GM23338 (cell line): ENCODE data around the gene AFF3.

Experiments used
- CREB1 ChIP-seq: fragments of 250-450 bp; sonication (Bioruptor Pico); IDR thresholded peaks from 2 replicates; pipeline ENCODE4 v1.5.0; 2020; ENCODE audit warnings: low read depth, mild to moderate bottlenecking, moderate library complexity
- EZH2phosphoT487 ChIP-seq: fragments of 200-600 bp; sonication (generic); IDR thresholded peaks from one replicate; pipeline ENCODE4 v1.8.1; 2018; ENCODE audit warnings: antibody characterized with exemption; ENCODE audit not compliant: unreplicated experiment
- TF ChIP-seq, protein P1 (sequence below): IDR thresholded peaks from one replicate; pipeline ENCODE4 v1.6.1; 2018; ENCODE audit warnings: antibody characterized with exemption; ENCODE audit not compliant: unreplicated experiment
- TF ChIP-seq, protein P2 (sequence below), 2 experiments: fragments of 200-600 bp in 1 of 2; sonication (generic) in 1 of 2; conservative IDR thresholded peaks; 2 replicates each; pipeline versions ENCODE4 v1.5.1 to v1.6.1; 2016 to 2017; ENCODE audit warnings: antibody characterized with exemption in 2 of 2, low read depth in 2 of 2, mild to moderate bottlenecking in 2 of 2, moderate library complexity in 1 of 2

DNA sequence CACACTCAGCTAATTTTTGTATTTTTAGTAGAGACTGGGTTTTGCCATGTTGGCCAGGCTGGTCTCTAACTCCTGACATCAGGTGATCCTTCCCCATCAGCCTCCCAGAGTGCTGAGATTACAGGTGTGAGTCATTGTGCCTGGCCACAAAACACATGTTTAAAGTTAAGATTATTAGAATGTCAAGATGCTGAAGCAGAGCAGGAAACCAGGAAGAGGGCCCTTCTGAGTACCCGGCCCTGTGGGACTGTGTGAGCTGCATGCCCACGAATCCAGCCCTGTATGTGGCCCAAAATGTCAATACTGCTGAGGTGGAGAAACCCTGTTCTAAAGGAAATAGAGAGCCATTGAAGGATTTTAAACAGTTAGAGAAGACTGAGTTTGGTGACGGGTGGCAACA is 621.6 kb downstream of the AFF3 start:
- TF ChIP-seq, protein P1, sequence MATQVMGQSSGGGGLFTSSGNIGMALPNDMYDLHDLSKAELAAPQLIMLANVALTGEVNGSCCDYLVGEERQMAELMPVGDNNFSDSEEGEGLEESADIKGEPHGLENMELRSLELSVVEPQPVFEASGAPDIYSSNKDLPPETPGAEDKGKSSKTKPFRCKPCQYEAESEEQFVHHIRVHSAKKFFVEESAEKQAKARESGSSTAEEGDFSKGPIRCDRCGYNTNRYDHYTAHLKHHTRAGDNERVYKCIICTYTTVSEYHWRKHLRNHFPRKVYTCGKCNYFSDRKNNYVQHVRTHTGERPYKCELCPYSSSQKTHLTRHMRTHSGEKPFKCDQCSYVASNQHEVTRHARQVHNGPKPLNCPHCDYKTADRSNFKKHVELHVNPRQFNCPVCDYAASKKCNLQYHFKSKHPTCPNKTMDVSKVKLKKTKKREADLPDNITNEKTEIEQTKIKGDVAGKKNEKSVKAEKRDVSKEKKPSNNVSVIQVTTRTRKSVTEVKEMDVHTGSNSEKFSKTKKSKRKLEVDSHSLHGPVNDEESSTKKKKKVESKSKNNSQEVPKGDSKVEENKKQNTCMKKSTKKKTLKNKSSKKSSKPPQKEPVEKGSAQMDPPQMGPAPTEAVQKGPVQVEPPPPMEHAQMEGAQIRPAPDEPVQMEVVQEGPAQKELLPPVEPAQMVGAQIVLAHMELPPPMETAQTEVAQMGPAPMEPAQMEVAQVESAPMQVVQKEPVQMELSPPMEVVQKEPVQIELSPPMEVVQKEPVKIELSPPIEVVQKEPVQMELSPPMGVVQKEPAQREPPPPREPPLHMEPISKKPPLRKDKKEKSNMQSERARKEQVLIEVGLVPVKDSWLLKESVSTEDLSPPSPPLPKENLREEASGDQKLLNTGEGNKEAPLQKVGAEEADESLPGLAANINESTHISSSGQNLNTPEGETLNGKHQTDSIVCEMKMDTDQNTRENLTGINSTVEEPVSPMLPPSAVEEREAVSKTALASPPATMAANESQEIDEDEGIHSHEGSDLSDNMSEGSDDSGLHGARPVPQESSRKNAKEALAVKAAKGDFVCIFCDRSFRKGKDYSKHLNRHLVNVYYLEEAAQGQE, result no peak
- TF ChIP-seq, protein P2, sequence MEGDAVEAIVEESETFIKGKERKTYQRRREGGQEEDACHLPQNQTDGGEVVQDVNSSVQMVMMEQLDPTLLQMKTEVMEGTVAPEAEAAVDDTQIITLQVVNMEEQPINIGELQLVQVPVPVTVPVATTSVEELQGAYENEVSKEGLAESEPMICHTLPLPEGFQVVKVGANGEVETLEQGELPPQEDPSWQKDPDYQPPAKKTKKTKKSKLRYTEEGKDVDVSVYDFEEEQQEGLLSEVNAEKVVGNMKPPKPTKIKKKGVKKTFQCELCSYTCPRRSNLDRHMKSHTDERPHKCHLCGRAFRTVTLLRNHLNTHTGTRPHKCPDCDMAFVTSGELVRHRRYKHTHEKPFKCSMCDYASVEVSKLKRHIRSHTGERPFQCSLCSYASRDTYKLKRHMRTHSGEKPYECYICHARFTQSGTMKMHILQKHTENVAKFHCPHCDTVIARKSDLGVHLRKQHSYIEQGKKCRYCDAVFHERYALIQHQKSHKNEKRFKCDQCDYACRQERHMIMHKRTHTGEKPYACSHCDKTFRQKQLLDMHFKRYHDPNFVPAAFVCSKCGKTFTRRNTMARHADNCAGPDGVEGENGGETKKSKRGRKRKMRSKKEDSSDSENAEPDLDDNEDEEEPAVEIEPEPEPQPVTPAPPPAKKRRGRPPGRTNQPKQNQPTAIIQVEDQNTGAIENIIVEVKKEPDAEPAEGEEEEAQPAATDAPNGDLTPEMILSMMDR (conservative IDR thresholded peaks at IDR 0.05; ENCODE audit: low read depth in 2 of 2), result no peak
- TF ChIP-seq EZH2phosphoT487 (no peak), CREB1 (CRISPR knock-in tag) (no peak)
